Esophagus muscularis mucosa (tissue), 4 donors: Measurements from ENCODE around the gene OGFR. TPM values are rescaled to one million over a fixed set of nuclear protein-coding genes. Genes with fewer than 3 reads are reported as not detected.

Source experiments
- DNase-seq: peaks from one replicate; pipeline ENCODE4 v3.0.0-alpha.2; 2017; ENCODE audit errors: extremely low spot score
- H3K27ac ChIP-seq, 4 donors: fragments of 200-600 bp; sonication (generic); replicated peaks in 1 of 4; 1 replicate in 3 of 4; 2 replicates in 1 of 4; pipeline ENCODE4 v1.5.1; 2016 to 2019; ENCODE audit warnings: mild to moderate bottlenecking in 1 of 4
- H3K27me3 ChIP-seq, 4 donors: fragments of 200-600 bp; sonication (generic); one replicate each; pipeline versions ENCODE4 v1.5.1 to v1.6.0; 2016 to 2019
- H3K36me3 ChIP-seq, 4 donors: fragments of 200-600 bp; sonication (generic); one replicate each; pipeline ENCODE4 v1.5.1; 2016 to 2019
- H3K4me1 ChIP-seq, 4 donors: fragments of 200-600 bp; sonication (generic); one replicate each; pipeline ENCODE4 v1.5.1; 2016 to 2019
- H3K4me3 ChIP-seq, 4 donors: fragments of 200-600 bp; sonication (generic); 1 replicate in 2 of 4; 2 replicates in 2 of 4; pipeline ENCODE4 v1.5.1; 2016 to 2019; ENCODE audit warnings: mild to moderate bottlenecking in 4 of 4, moderate library complexity in 1 of 4
- H3K9me3 ChIP-seq, 4 donors: fragments of 200-600 bp; sonication (generic); 1 replicate in 3 of 4; 2 replicates in 1 of 4; pipeline ENCODE4 v1.5.1; 2016 to 2019
- CTCF ChIP-seq, 3 experiments: fragments of 200-600 bp in 2 of 3; fragments of 450-650 bp in 1 of 3; sonication (generic) in 2 of 3; IDR thresholded peaks; one replicate each; pipeline ENCODE4 v1.5.1; 2017 to 2019; ENCODE audit warnings: antibody characterized with exemption in 3 of 3, mild to moderate bottlenecking in 2 of 3, moderate library complexity in 1 of 3
- EP300 ChIP-seq: sonication (generic); formaldehyde crosslinking; IDR thresholded peaks from one replicate; pipeline ENCODE4 v1.6.1; 2017; ENCODE audit warnings: antibody characterized with exemption
- POLR2A ChIP-seq: fragments of 450-650 bp; IDR thresholded peaks from one replicate; pipeline ENCODE4 v1.6.1; 2017; ENCODE audit warnings: antibody characterized with exemption, moderate library complexity, mild to moderate bottlenecking, low read depth
- POLR2AphosphoS5 ChIP-seq, 2 donors: sonication (generic); formaldehyde crosslinking; IDR thresholded peaks; one replicate each; pipeline ENCODE4 v1.6.1; 2017; ENCODE audit warnings: antibody characterized with exemption in 2 of 2
- WGBS: methylation state at CpG from one replicate; pipeline ENCODE4 v1.1.5; 2018; 5-methylcytosine and 5-hydroxymethylcytosine counted together
- intact Hi-C: fragments of 100-400 bp; cut with DNase I; formaldehyde crosslinking; loops from one replicate; pipeline ENCODE4 v1.15.1; 2023
- total RNA-seq, 4 donors: library from RNA; depleted of rRNA; stranded (reverse); fragments of >200 nt; gene quantifications; one replicate each; pipeline versions ENCODE4 v1.1.0 to v1.2.1, GENCODE V29; 2016

The OGFR gene
- total RNA-seq, 4 donors from 2014 or later, result 46.1 to 84.5 (median 62.7) TPM

DNA sequence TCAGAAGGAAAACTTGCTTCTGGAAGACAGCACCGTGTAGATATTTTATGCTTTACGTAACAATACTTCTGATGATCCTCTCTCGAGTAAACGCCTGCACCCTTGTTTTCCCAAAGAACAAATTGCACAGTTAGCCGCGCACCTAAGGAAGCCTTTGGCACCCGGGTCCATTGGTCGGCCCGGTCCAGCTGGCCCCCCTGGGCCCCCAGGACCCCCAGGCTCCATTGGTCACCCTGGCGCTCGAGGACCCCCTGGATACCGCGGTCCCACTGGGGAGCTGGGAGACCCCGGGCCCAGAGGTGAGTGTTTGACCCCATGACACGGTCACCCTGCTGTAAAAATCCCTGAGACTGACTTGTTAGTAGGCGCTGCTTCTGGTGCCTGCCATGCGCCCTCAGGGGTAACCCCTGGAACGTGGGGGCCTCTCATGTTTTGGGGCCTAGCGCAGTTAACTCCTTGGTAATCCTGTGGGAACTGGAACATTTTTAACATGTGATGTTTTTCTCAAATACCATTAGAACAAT, 32.4 kb downstream of the OGFR start:
- intact Hi-C loops, result no loop called here
- no peak overlapping the region for H3K4me3 ChIP-seq
- H3K27me3 ChIP-seq, result peaks cover 0 to 33% (median 2%) of the 10 kb centered on the region in 4 donors
- no peak for DNase-seq
- TF ChIP-seq CTCF (IDR thresholded peaks at IDR 0.05), result no peak
- no peak for TF ChIP-seq POLR2A
- TF ChIP-seq POLR2AphosphoS5 (IDR thresholded peaks at IDR 0.05), result no peak
- no peak for TF ChIP-seq EP300
- no peaks in the 10 kb centered on the region for H3K9me3 ChIP-seq
- WGBS, result 93% methylated on average over 19 of the region's 19 CpGs
- H3K27ac ChIP-seq, result no peak overlapping the region
- H3K4me1 ChIP-seq, result peaks cover 9 to 17% (median 11%) of the 10 kb centered on the region in 4 donors
- H3K36me3 ChIP-seq, result peaks cover 0 to 8% (median 0%) of the 10 kb centered on the region in 4 donors

- H3K36me3 ChIP-seq, result peaks cover 0 to 8% (median 0%) of the 10 kb centered on the region in 4 donors
- WGBS, result 90% methylated on average over 8 of the region's 8 CpGs
- intact Hi-C loops, result no loop called here
- no peak for TF ChIP-seq CTCF (IDR thresholded peaks at IDR 0.05)
- no peak for TF ChIP-seq EP300
- TF ChIP-seq POLR2A, result no peak
- TF ChIP-seq POLR2AphosphoS5 (IDR thresholded peaks at IDR 0.05), result no peak
- DNase-seq, result no peak
- no peaks in the 10 kb centered on the region for H3K9me3 ChIP-seq
- H3K27me3 ChIP-seq, result peaks cover 0 to 33% (median 2%) of the 10 kb centered on the region in 4 donors
- no peak overlapping the region for H3K4me3 ChIP-seq
- peaks cover 2 to 10% (median 4%) of the 10 kb centered on the region in 4 donors for H3K4me1 ChIP-seq
- H3K27ac ChIP-seq, result no peak overlapping the region
Observed at GRCh38 chr20:62837790-62838127, 33.1 kb downstream of the OGFR start.

GRCh38 chr20:62838128-62838891, 33.7 kb downstream of the OGFR start:
- WGBS, result 83% methylated on average over 26 of the region's 27 CpGs
- TF ChIP-seq CTCF (IDR thresholded peaks at IDR 0.05) (no peak), EP300 (no peak), POLR2A (no peak), POLR2AphosphoS5 (IDR thresholded peaks at IDR 0.05) (no peak)
- no peak for DNase-seq
- no peak overlapping the region for H3K4me3 ChIP-seq
- peaks cover 0 to 4% (median 0%) of the 10 kb centered on the region in 4 donors for H3K4me1 ChIP-seq
- H3K9me3 ChIP-seq, result no peaks in the 10 kb centered on the region
- intact Hi-C loops, result no loop called here
- H3K27ac ChIP-seq, result no peak overlapping the region
- peaks cover 0 to 8% (median 0%) of the 10 kb centered on the region in 4 donors for H3K36me3 ChIP-seq
- peaks cover 0 to 33% (median 2%) of the 10 kb centered on the region in 4 donors for H3K27me3 ChIP-seq

DNA sequence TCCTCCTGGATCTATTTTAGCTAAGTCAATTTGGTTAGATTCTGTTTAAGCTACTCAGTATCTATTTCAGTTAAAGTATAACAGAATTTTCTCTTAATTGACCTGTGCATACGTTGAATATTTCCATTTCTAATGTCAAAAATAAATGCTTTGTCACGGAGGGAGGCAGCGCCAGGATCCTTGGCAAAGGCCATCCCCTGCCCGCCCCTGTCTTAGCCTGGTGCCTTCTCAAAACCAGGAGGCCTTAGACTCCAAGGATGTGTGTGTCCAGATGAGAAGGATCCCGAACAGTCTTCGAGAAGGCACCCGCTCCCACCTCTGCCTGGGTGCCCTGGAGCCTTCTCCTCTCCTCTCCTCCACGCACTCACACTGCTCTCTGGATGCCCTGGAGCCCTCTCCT, 34.6 kb downstream of the OGFR start:
- H3K9me3 ChIP-seq, result no peaks in the 10 kb centered on the region
- no peaks in the 10 kb centered on the region for H3K4me1 ChIP-seq
- H3K27me3 ChIP-seq, result peaks cover 0 to 33% (median 2%) of the 10 kb centered on the region in 4 donors
- no peak overlapping the region for H3K4me3 ChIP-seq
- DNase-seq, result no peak
- 93% methylated on average over 8 of the region's 8 CpGs for WGBS
- TF ChIP-seq POLR2A, result no peak
- no peak for TF ChIP-seq EP300
- TF ChIP-seq POLR2AphosphoS5 (IDR thresholded peaks at IDR 0.05), result no peak
- TF ChIP-seq CTCF (IDR thresholded peaks at IDR 0.05), result no peak
- H3K36me3 ChIP-seq, result peaks cover 0 to 8% (median 0%) of the 10 kb centered on the region in 4 donors
- H3K27ac ChIP-seq, result no peak overlapping the region
- intact Hi-C loops, result no loop called here
